ENCODE data around the gene HIRA.
"Not testable (repeated sequence)": the region's sequence is repeated elsewhere in the genome, so short reads cannot be mapped to it uniquely, and the experiment has no call there.

GRCh38 chr22:19445279-19445982, 13.9 kb upstream of the HIRA start:
- TF ChIP-seq EP300 (IDR thresholded peaks at IDR 0.05; ENCODE audit: low read length); CTCF (IDR thresholded peaks at IDR 0.05 in 2 of 3, conservative IDR thresholded peaks at IDR 0.05 in 1 of 3; ENCODE audit: insufficient read depth in 2 of 3, low read depth in 1 of 3, low read length in 3 of 3); CBX1 (IDR thresholded peaks at IDR 0.05; ENCODE audit: low read depth); ZFP36 (IDR thresholded peaks at IDR 0.05; ENCODE audit: low read depth, low read length, partially characterized antibody); FOXM1 (IDR thresholded peaks at IDR 0.05; ENCODE audit: low read depth); FOXM1 (CRISPR knock-in tag; IDR thresholded peaks at IDR 0.05; ENCODE audit: low read depth); BRF1 (IDR thresholded peaks at IDR 0.05; ENCODE audit: borderline replicate concordance, extremely low read depth, insufficient read length); RBM25 (IDR thresholded peaks at IDR 0.05; ENCODE audit: low read depth, low read length, severe bottlenecking): not testable (repeated sequence)
